Suprapubic skin (tissue), 4 donors: ENCODE measurements around the gene PPP2R2D.

Experiments used
- CTCF ChIP-seq, 2 donors: fragments of 200-600 bp in 1 of 2; fragments of 450-650 bp in 1 of 2; sonication (generic) in 1 of 2; IDR thresholded peaks; one replicate each; pipeline ENCODE4 v1.5.1; 2016 to 2019; ENCODE audit warnings: antibody characterized with exemption in 2 of 2, mild to moderate bottlenecking in 1 of 2, moderate library complexity in 1 of 2
- EP300 ChIP-seq: sonication (generic); formaldehyde crosslinking; IDR thresholded peaks from one replicate; pipeline ENCODE4 v1.6.1; 2017; ENCODE audit warnings: antibody characterized with exemption
- POLR2A ChIP-seq, 2 donors: fragments of 450-650 bp; IDR thresholded peaks; one replicate each; pipeline ENCODE4 v1.6.1; 2017; ENCODE audit warnings: antibody characterized with exemption in 2 of 2, mild to moderate bottlenecking in 2 of 2, moderate library complexity in 2 of 2
- POLR2AphosphoS5 ChIP-seq, 3 donors: sonication (generic); formaldehyde crosslinking; IDR thresholded peaks; one replicate each; pipeline ENCODE4 v1.6.1; 2017; ENCODE audit warnings: antibody characterized with exemption in 3 of 3

- TF ChIP-seq CTCF (IDR thresholded peaks at IDR 0.05) (no peak), POLR2AphosphoS5 (IDR thresholded peaks at IDR 0.05) (no peak), POLR2A (IDR thresholded peaks at IDR 0.05) (no peak), EP300 (no peak)
Observed at GRCh38 chr10:131910663-131911314, 10.0 kb downstream of the PPP2R2D start.
